ENCODE results near the gene RBM47. TPM values are rescaled to one million over a fixed set of nuclear protein-coding genes. Genes with fewer than 3 reads are reported as not detected.
"Not testable (repeated sequence)": the region's sequence is repeated elsewhere in the genome, so short reads cannot be mapped to it uniquely, and the experiment has no call there.

The RBM47 gene
- total and polyA plus RNA-seq, 8 donors, result 12.3 to 59.6 (median 32.4) TPM

GRCh38 chr4:40547789-40548132, 81.9 kb downstream of the RBM47 start:
- intact Hi-C loops (cut with DNase I), result no loop called here
- no peak for ATAC-seq
- 96 to 97% methylated on average over 2 of the region's 2 CpGs for WGBS, 2 donors
- Histone ChIP-seq H3K9me3 (no peaks in the 10 kb centered on the region), H3K4me3 (no peak overlapping the region), H3K36me3 (no peaks in the 10 kb centered on the region), H3K27ac (peak overlapping the region in 2 of 4 donors; percentile 5 to 76), H3K4me1 (peaks cover 28 to 43% (median 37%) of the 10 kb centered on the region in 3 donors), H3K27me3 (no peaks in the 10 kb centered on the region)
- TF ChIP-seq, protein P1, sequence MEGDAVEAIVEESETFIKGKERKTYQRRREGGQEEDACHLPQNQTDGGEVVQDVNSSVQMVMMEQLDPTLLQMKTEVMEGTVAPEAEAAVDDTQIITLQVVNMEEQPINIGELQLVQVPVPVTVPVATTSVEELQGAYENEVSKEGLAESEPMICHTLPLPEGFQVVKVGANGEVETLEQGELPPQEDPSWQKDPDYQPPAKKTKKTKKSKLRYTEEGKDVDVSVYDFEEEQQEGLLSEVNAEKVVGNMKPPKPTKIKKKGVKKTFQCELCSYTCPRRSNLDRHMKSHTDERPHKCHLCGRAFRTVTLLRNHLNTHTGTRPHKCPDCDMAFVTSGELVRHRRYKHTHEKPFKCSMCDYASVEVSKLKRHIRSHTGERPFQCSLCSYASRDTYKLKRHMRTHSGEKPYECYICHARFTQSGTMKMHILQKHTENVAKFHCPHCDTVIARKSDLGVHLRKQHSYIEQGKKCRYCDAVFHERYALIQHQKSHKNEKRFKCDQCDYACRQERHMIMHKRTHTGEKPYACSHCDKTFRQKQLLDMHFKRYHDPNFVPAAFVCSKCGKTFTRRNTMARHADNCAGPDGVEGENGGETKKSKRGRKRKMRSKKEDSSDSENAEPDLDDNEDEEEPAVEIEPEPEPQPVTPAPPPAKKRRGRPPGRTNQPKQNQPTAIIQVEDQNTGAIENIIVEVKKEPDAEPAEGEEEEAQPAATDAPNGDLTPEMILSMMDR (IDR thresholded peaks at IDR 0.05), result no peak
- DNase-seq, result no peak
- FAIRE-seq, result no peak

GRCh38 chr4:40546969-40547788, 82.5 kb downstream of the RBM47 start:
- Histone ChIP-seq H3K27me3 (no peaks in the 10 kb centered on the region), H3K27ac (peak overlapping the region in 3 of 4 donors; percentile 19 to 76 (median 57)), H3K36me3 (no peaks in the 10 kb centered on the region), H3K9me3 (no peaks in the 10 kb centered on the region), H3K4me1 (peaks cover 28 to 40% (median 37%) of the 10 kb centered on the region in 3 donors), H3K4me3 (no peak overlapping the region)
- no peak for FAIRE-seq
- intact Hi-C loops (cut with DNase I), result no loop called here
- TF ChIP-seq, protein P1 (IDR thresholded peaks at IDR 0.05), result no peak
- 78 to 79% methylated on average over 4 of the region's 4 CpGs for WGBS, 2 donors
- DNase-seq, result no peak
- peak in 2 of 4 donors; percentile 2 for ATAC-seq

DNA sequence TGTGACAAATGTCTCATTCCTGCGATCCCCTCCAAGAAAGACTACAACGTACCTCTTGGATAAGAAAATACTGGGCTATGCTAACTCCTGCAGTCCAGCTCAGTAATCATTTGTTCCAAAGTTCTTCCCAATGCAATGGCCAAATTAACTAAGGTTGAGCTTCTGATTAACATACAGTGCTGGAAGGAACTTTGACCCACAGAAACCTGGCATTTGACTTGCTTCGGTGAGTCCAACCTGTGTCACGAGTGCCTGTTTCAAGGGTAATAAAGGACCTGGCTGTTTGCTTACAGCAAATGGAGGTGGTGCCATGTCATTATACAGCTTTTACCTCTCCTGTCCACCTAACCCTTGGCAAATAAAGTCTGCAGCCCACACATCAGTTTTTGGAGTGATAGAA, 83.2 kb downstream of the RBM47 start:
- Histone ChIP-seq H3K27ac (peak overlapping the region; percentile 19 to 76 (median 46)), H3K4me1 (peaks cover 23 to 34% (median 30%) of the 10 kb centered on the region in 3 donors), H3K4me3 (no peak overlapping the region), H3K9me3 (no peaks in the 10 kb centered on the region), H3K36me3 (no peaks in the 10 kb centered on the region), H3K27me3 (no peaks in the 10 kb centered on the region)
- FAIRE-seq, result peak; percentile 57
- TF ChIP-seq, protein P1 (IDR thresholded peaks at IDR 0.05), result no peak
- WGBS, 2 donors, result 11 to 15% methylated on average over 4 of the region's 4 CpGs
- intact Hi-C loops (cut with DNase I), result no loop called here
- ATAC-seq, result peak; percentile 81 to 85 (median 84)
- DNase-seq, result peak in 3 of 6 donors; percentile 63 to 81 (median 75)

DNA sequence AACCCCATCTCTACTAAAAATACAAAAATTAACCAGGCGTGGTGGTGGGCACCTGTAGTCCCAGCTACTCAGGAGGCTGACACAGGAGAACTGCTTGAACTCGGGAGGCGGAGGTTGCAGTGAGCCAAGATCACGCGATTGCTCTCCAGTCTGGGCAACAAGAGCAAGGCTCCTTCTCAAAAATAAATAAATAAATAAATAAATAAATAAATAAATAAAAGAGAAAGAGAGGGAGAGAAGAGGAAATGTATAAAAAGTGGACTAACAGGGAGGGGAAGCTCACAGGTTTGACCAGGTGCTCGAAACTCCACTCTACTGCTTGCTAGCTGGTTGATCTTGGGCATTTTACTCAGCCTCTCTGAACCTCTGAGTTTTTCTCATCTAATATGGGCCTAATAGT, 84.2 kb downstream of the RBM47 start:
- H3K9me3 ChIP-seq; FAIRE-seq; ATAC-seq; H3K36me3 ChIP-seq; H3K27me3 ChIP-seq; H3K4me3 ChIP-seq; intact Hi-C loops (cut with DNase I); DNase-seq: not testable (repeated sequence)
- peaks cover 21 to 30% (median 26%) of the 10 kb centered on the region in 3 donors for H3K4me1 ChIP-seq
- WGBS, 2 donors, result 96 to 99% methylated on average over 6 of the region's 6 CpGs
- peak overlapping the region in 1 of 4 donors; percentile 76 for H3K27ac ChIP-seq

GRCh38 chr4:40544221-40544620, 85.4 kb downstream of the RBM47 start:
- intact Hi-C loops (cut with DNase I), result no loop called here
- WGBS, 2 donors, result 90 to 94% methylated on average over 7 of the region's 7 CpGs
- TF ChIP-seq, protein P1 (IDR thresholded peaks at IDR 0.05), result no peak
- no peak for DNase-seq
- Histone ChIP-seq H3K4me1 (peaks cover 15 to 19% (median 19%) of the 10 kb centered on the region in 3 donors), H3K4me3 (no peak overlapping the region), H3K27ac (no peak overlapping the region), H3K9me3 (no peaks in the 10 kb centered on the region), H3K36me3 (no peaks in the 10 kb centered on the region), H3K27me3 (no peaks in the 10 kb centered on the region)
- no peak for FAIRE-seq
- ATAC-seq, result no peak

Measured in pancreas (tissue), 10 donors.